HepG2 (cell line): Measurements from ENCODE around the gene PTCD2. TPM values are rescaled to one million over a fixed set of nuclear protein-coding genes. Genes with fewer than 3 reads are reported as not detected.

Experiments used
- ATAC-seq: fragments of 200-7000 bp; cut with Tn5 transposase; 3 replicates; pipeline ENCODE4 v1.9.1; 2020; ENCODE audit warnings: mild to moderate bottlenecking, moderate library complexity
- BruUV-seq: library from RNA; stranded (reverse); fragments of 400-500 nt; replicated peaks from 2 replicates; lab custom pipeline; 2021; lab: Mats Ljungman, UMichigan
- CTCF ChIA-PET: fragments of 300-600 bp; formaldehyde crosslinking; extraction: SDS; loops from one replicate; lab custom pipeline; 2021; ENCODE audit warnings: low total read pairs, inconsistent platforms, low intra/inter-chr PET ratio; lab: Yijun Ruan, JAX
- POLR2A ChIA-PET: fragments of 350-600 bp; sonication (Branson Sonifier 250); formaldehyde crosslinking; loops from one replicate; lab custom pipeline; 2020; ENCODE audit warnings: antibody characterized with exemption, inconsistent platforms; lab: Yijun Ruan, JAX
- DNase-seq: peaks from one replicate; pipeline ENCODE4 v3.0.0-alpha.2; 2015; ENCODE audit warnings: low spot score
- FAIRE-seq: peaks from 3 replicates; lab custom pipeline; 2011; peaks lifted over from hg19 to GRCh38; lab: Jason Lieb, UNC
- H2AFZ ChIP-seq: one replicate; pipeline ENCODE4 v1.6.1; 2011; ENCODE audit warnings: low read length, inconsistent platforms
- H3K27ac ChIP-seq: fragments of 300-600 bp; 3 replicates; pipeline ENCODE4 v1.8.0; 2011; ENCODE audit warnings: mixed run types, mild to moderate bottlenecking, mixed read lengths, low read length, inconsistent platforms; ENCODE audit not compliant: insufficient read depth; ENCODE audit errors: extremely low read length
- H3K27me3 ChIP-seq, 2 experiments: fragments of 200-600 bp in 1 of 2; 2 replicates in 1 of 2; 3 replicates in 1 of 2; pipeline versions ENCODE4 v1.6.0 to v1.8.0; 2011; ENCODE audit warnings: low read length in 2 of 2, mild to moderate bottlenecking in 2 of 2, moderate library complexity in 2 of 2, inconsistent platforms in 1 of 2; ENCODE audit not compliant: insufficient read depth in 2 of 2, control insufficient read depth in 1 of 2
- H3K36me3 ChIP-seq, 2 experiments: fragments of 200-600 bp in 1 of 2; replicated peaks in 1 of 2; 2 replicates in 1 of 2; 3 replicates in 1 of 2; pipeline versions ENCODE4 v1.5.1 to v1.8.0; 2011; ENCODE audit warnings: low read length in 2 of 2, inconsistent platforms in 1 of 2; ENCODE audit not compliant: insufficient read depth in 2 of 2, control insufficient read depth in 1 of 2
- H3K4me1 ChIP-seq: 2 replicates; pipeline ENCODE4 v1.5.1; 2012; ENCODE audit warnings: low read length, inconsistent platforms; ENCODE audit not compliant: insufficient read depth
- H3K4me2 ChIP-seq: 2 replicates; pipeline ENCODE4 v1.6.0; 2011; ENCODE audit warnings: low read depth, low read length, inconsistent platforms
- H3K4me3 ChIP-seq, 3 experiments: fragments of 200-600 bp in 1 of 3; sonication (generic), shearing (Covaris generic) in 1 of 3; replicated peaks in 1 of 3; 2 replicates each; pipeline ENCODE4 v1.5.1; 2011 to 2016; ENCODE audit warnings: low read length in 3 of 3, inconsistent platforms in 2 of 3, low read depth in 2 of 3, mild to moderate bottlenecking in 2 of 3, control low read depth in 1 of 3, mixed read lengths in 1 of 3; ENCODE audit not compliant: insufficient read depth in 1 of 3
- H3K79me2 ChIP-seq: one replicate; pipeline ENCODE4 v1.6.1; 2011; ENCODE audit warnings: low read length, inconsistent platforms; ENCODE audit not compliant: insufficient read depth
- H3K9ac ChIP-seq: 2 replicates; pipeline ENCODE4 v1.6.0; 2011; ENCODE audit warnings: mild to moderate bottlenecking, low read depth, low read length, inconsistent platforms; ENCODE audit not compliant: insufficient read depth
- H3K9me3 ChIP-seq: 2 replicates; pipeline ENCODE4 v1.5.1; 2012; ENCODE audit warnings: mild to moderate bottlenecking, low read length
- H4K20me1 ChIP-seq: 2 replicates; pipeline ENCODE4 v1.6.0; 2011; ENCODE audit warnings: inconsistent platforms, mild to moderate bottlenecking, low read length, moderate library complexity; ENCODE audit not compliant: insufficient read depth
- KDM3A ChIP-seq: IDR thresholded peaks from 2 replicates; pipeline ENCODE4 v1.6.1; 2018; ENCODE audit warnings: low read depth, missing compliant biosample characterization
- KDM4B ChIP-seq: sonication (generic); formaldehyde crosslinking; IDR thresholded peaks from 2 replicates; pipeline ENCODE4 v1.4.0; 2020; ENCODE audit warnings: missing genetic modification reagents
- NR2C2 ChIP-seq: sonication (generic); formaldehyde crosslinking; IDR thresholded peaks from 2 replicates; pipeline ENCODE4 v1.4.0; 2020; ENCODE audit warnings: missing genetic modification reagents, mild to moderate bottlenecking, moderate library complexity, borderline replicate concordance
- RAD21 ChIP-seq: fragments of 450-650 bp; formaldehyde crosslinking; IDR thresholded peaks from 2 replicates; pipeline ENCODE4 v1.5.0; 2020; ENCODE audit warnings: mild to moderate bottlenecking
- SNAI1 ChIP-seq: sonication (generic); formaldehyde crosslinking; IDR thresholded peaks from 2 replicates; pipeline ENCODE4 v1.5.0; 2020; ENCODE audit warnings: mild to moderate bottlenecking, missing genetic modification reagents, borderline replicate concordance
- TAF1 ChIP-seq: sonication (generic); formaldehyde crosslinking; IDR thresholded peaks from 2 replicates; pipeline ENCODE4 v1.4.0; 2020; ENCODE audit warnings: missing genetic modification reagents
- ZMYM2 ChIP-seq: sonication (generic); formaldehyde crosslinking; IDR thresholded peaks from 2 replicates; pipeline ENCODE4 v1.8.0; 2022; ENCODE audit warnings: mild to moderate bottlenecking, missing genetic modification reagents
- ZNF562 ChIP-seq: sonication (generic); formaldehyde crosslinking; IDR thresholded peaks from 2 replicates; pipeline ENCODE4 v1.8.0; 2022; ENCODE audit warnings: missing genetic modification reagents, borderline replicate concordance
- WGBS: methylation state at CpG from one replicate; pipeline ENCODE4 v1.1.6; 2017; ENCODE audit warnings: low lambda C conversion rate; 5-methylcytosine and 5-hydroxymethylcytosine counted together
- in situ Hi-C: cut with HindIII; loops from 2 replicates; pipeline ENCODE4 v1.10.0; 2017; ENCODE audit warnings: low pct_unique_long_range_greater_than_20kb; ENCODE audit not compliant: extremely low pct_ligation_motif_present
- intact Hi-C: fragments of 100-400 bp; cut with micrococcal nuclease; formaldehyde crosslinking; loops from one replicate; pipeline ENCODE4 v1.10.0; 2022; ENCODE audit not compliant: unreplicated experiment
- polyA plus RNA-seq, 8 experiments: library from polyadenylated mRNA; depleted of rRNA in 3 of 8; stranded (reverse) in 7 of 8; unstranded in 1 of 8; fragments of >200 nt; fragmentation: Illumina TruSeq in 4 of 8; extraction: Trizol in 4 of 8; gene quantifications; 2 replicates each; pipeline versions ENCODE4 v1.2.1 to v1.2.3, GENCODE V29; 2011 to 2016; ENCODE audit warnings: low read depth in 4 of 8, missing spikeins in 1 of 8, mixed read lengths in 1 of 8; ENCODE audit not compliant: insufficient read depth in 1 of 8
- total RNA-seq, 5 experiments: library from RNA; depleted of rRNA; stranded (reverse); fragments of >200 nt; fragmentation: Illumina TruSeq; extraction: Trizol; gene quantifications; 2 replicates each; pipeline ENCODE4 v1.2.3, GENCODE V29; 2016; ENCODE audit warnings: low read depth in 1 of 5
- TF ChIP-seq, protein P1 (sequence below), 2 experiments: sonication (generic) in 1 of 2; formaldehyde crosslinking in 1 of 2; IDR thresholded peaks; 2 replicates each; pipeline versions ENCODE4 v1.5.1 to v1.6.1; 2011 to 2020; ENCODE audit warnings: borderline replicate concordance in 1 of 2, low read depth in 1 of 2, low read length in 1 of 2, mild to moderate bottlenecking in 1 of 2, missing genetic modification reagents in 1 of 2, moderate library complexity in 1 of 2
- TF ChIP-seq, protein P2 (sequence below): sonication (generic); formaldehyde crosslinking; IDR thresholded peaks from 2 replicates; pipeline ENCODE4 v1.5.0; 2020; ENCODE audit warnings: missing genetic modification reagents
- TF ChIP-seq, protein P3 (sequence below): sonication (generic); formaldehyde crosslinking; conservative IDR thresholded peaks from 2 replicates; pipeline ENCODE4 v1.4.0; 2020; ENCODE audit warnings: missing genetic modification reagents
- TF ChIP-seq, protein P4 (sequence below): sonication (generic); formaldehyde crosslinking; IDR thresholded peaks from 2 replicates; pipeline ENCODE4 v1.8.1; 2023; ENCODE audit warnings: missing genetic modification reagents, inconsistent platforms, borderline replicate concordance
- TF ChIP-seq, protein P5 (sequence below): sonication (generic); formaldehyde crosslinking; IDR thresholded peaks from 2 replicates; pipeline ENCODE4 v1.5.1; 2020; ENCODE audit warnings: missing genetic modification reagents, mild to moderate bottlenecking, borderline replicate concordance

PTCD2 gene
- total and polyA plus RNA-seq, 2 of the 13 experiments (the other 11 are each of a cell fraction or from before 2014, with no cell fraction given), result 5.3 to 6.4 TPM

DNA sequence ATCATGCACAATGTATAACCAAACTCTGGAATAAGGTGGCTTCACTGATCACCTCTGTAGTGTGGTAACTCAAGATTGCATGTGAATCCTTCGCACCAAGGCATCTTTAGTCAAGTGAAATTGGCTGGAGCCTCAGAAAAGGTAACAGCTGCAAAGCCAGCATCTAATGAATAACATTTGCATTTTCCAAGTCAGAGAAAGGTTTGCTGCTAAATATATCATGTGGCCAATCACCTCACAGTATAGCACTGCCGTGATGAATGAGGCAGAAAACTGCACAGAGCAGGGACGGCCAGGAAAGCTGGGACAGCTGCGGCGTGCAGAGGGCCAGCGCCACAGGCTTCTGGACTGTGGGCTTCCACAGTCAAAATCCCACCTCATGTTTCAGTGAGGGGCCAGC lies 18.6 kb upstream of the PTCD2 start (continued):
- TF ChIP-seq, protein P1, sequence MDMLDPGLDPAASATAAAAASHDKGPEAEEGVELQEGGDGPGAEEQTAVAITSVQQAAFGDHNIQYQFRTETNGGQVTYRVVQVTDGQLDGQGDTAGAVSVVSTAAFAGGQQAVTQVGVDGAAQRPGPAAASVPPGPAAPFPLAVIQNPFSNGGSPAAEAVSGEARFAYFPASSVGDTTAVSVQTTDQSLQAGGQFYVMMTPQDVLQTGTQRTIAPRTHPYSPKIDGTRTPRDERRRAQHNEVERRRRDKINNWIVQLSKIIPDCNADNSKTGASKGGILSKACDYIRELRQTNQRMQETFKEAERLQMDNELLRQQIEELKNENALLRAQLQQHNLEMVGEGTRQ (IDR thresholded peaks at IDR 0.05; ENCODE audit: low read depth, low read length), result no peak
- TF ChIP-seq, protein P1 (CRISPR knock-in tag; IDR thresholded peaks at IDR 0.05; ENCODE audit: borderline replicate concordance), result no peak
- TF ChIP-seq, protein P2, sequence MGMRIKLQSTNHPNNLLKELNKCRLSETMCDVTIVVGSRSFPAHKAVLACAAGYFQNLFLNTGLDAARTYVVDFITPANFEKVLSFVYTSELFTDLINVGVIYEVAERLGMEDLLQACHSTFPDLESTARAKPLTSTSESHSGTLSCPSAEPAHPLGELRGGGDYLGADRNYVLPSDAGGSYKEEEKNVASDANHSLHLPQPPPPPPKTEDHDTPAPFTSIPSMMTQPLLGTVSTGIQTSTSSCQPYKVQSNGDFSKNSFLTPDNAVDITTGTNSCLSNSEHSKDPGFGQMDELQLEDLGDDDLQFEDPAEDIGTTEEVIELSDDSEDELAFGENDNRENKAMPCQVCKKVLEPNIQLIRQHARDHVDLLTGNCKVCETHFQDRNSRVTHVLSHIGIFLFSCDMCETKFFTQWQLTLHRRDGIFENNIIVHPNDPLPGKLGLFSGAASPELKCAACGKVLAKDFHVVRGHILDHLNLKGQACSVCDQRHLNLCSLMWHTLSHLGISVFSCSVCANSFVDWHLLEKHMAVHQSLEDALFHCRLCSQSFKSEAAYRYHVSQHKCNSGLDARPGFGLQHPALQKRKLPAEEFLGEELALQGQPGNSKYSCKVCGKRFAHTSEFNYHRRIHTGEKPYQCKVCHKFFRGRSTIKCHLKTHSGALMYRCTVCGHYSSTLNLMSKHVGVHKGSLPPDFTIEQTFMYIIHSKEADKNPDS (CRISPR knock-in tag), result no peak

DNA sequence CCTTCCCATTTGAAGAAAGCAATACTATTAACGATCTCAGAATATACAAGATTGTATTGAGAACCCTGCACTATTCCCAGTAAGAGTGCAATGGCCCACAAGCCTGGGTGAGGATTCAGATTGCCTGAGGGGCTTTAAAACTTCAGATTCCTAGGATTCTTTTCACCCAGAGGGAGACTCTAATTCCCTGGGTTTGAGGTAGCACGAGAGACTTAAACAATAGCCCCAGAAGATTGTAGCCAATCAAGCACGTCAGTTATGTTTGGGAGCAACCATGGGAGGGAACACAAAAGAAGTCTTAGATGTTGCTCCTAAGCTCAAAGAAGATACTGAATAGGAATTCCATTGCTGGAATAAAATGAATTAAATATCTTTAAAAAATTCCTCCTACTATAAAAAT lies 18.0 kb upstream of the PTCD2 start:
- no peak overlapping the region for H3K27ac ChIP-seq
- H3K4me1 ChIP-seq, result peaks cover 50% of the 10 kb centered on the region
- intact Hi-C loops (no loop called here), in situ Hi-C loops (loop anchor here (25.0 kb wide), 1 partner anchor 515 kb away; no protein-coding TSS in a partner anchor)
- peaks cover 92% of the 10 kb centered on the region for H3K79me2 ChIP-seq
- CTCF ChIA-PET, result no interaction called here
- DNase-seq (no peak), FAIRE-seq (no peak), ATAC-seq (no peak)
- 95% methylated on average over 3 of the region's 3 CpGs for WGBS
- H3K4me2 ChIP-seq, result no peak overlapping the region
- no peaks in the 10 kb centered on the region for H3K27me3 ChIP-seq
- no peak overlapping the region for H3K4me3 ChIP-seq
- H4K20me1 ChIP-seq, result no peaks in the 10 kb centered on the region
- POLR2A ChIA-PET, result interaction anchor here (0.8 kb wide), 1 partner anchor 18 kb away, joined by 3 read pairs; the partner anchor contains the start of genes MRPS27 and PTCD2
- no TSS peak for BruUV-seq
- peaks cover 0 to 6% of the 10 kb centered on the region in 2 experiments; a peak in 2 of 5 replicates for H3K36me3 ChIP-seq
- no peak overlapping the region for H2AFZ ChIP-seq
- H3K9me3 ChIP-seq, result no peaks in the 10 kb centered on the region
- no peak overlapping the region for H3K9ac ChIP-seq
- TF ChIP-seq ZNF562 (CRISPR knock-in tag) (no peak), NR2C2 (CRISPR knock-in tag) (no peak), TAF1 (CRISPR knock-in tag) (no peak), RAD21 (no peak), KDM3A (no peak), ZMYM2 (CRISPR knock-in tag) (no peak), KDM4B (CRISPR knock-in tag) (no peak), SNAI1 (no peak)
- TF ChIP-seq, protein P3, sequence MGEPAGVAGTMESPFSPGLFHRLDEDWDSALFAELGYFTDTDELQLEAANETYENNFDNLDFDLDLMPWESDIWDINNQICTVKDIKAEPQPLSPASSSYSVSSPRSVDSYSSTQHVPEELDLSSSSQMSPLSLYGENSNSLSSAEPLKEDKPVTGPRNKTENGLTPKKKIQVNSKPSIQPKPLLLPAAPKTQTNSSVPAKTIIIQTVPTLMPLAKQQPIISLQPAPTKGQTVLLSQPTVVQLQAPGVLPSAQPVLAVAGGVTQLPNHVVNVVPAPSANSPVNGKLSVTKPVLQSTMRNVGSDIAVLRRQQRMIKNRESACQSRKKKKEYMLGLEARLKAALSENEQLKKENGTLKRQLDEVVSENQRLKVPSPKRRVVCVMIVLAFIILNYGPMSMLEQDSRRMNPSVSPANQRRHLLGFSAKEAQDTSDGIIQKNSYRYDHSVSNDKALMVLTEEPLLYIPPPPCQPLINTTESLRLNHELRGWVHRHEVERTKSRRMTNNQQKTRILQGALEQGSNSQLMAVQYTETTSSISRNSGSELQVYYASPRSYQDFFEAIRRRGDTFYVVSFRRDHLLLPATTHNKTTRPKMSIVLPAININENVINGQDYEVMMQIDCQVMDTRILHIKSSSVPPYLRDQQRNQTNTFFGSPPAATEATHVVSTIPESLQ, result no peak
- TF ChIP-seq, protein P4, sequence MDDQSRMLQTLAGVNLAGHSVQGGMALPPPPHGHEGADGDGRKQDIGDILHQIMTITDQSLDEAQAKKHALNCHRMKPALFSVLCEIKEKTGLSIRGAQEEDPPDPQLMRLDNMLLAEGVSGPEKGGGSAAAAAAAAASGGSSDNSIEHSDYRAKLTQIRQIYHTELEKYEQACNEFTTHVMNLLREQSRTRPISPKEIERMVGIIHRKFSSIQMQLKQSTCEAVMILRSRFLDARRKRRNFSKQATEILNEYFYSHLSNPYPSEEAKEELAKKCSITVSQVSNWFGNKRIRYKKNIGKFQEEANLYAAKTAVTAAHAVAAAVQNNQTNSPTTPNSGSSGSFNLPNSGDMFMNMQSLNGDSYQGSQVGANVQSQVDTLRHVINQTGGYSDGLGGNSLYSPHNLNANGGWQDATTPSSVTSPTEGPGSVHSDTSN (CRISPR knock-in tag), result no peak
- TF ChIP-seq, protein P5, sequence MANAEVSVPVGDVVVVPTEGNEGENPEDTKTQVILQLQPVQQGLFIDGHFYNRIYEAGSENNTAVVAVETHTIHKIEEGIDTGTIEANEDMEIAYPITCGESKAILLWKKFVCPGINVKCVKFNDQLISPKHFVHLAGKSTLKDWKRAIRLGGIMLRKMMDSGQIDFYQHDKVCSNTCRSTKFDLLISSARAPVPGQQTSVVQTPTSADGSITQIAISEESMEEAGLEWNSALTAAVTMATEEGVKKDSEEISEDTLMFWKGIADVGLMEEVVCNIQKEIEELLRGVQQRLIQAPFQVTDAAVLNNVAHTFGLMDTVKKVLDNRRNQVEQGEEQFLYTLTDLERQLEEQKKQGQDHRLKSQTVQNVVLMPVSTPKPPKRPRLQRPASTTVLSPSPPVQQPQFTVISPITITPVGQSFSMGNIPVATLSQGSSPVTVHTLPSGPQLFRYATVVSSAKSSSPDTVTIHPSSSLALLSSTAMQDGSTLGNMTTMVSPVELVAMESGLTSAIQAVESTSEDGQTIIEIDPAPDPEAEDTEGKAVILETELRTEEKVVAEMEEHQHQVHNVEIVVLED (CRISPR knock-in tag), result no peak
